Fibroblast of skin of left quadriceps (primary cell): ENCODE results near the gene MTHFD2L.
A peak's percentile ranks its signal among the peaks of the same experiment; 100 is the strongest.
"Not testable (repeated sequence)": the region's sequence is repeated elsewhere in the genome, so short reads cannot be mapped to it uniquely, and the experiment has no call there.

ENCODE experiments used
- DNase-seq, 2 experiments: peaks; one replicate each; pipeline ENCODE4 v3.0.0-alpha.2; 2013; ENCODE audit warnings: low read depth in 2 of 2

Gene MTHFD2L

GRCh38 chr4:74189331-74190043 lies 31.6 kb downstream of the MTHFD2L start:
- peak in 1 of 2 experiments; percentile 33 for DNase-seq

DNA sequence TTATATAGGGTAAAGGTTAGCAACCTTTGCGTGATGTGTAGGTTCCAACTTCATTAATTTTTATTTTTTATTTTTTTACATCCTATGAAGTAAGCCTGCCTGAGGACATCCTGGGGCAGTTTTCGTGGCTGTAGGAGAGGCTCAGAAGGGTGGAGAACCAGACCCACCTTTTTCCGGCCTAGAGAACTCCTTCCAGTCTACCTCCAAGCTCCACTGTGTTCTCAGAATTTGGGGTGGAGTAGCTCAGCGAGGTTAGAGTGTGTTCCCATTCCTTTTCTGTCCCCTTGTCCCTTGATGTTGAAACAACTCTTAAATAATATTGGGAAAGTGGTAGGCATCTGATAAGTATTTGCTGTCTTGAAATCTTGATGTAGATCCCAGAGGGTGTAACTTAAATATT lies 32.4 kb downstream of the MTHFD2L start:
- no peak for DNase-seq

DNA sequence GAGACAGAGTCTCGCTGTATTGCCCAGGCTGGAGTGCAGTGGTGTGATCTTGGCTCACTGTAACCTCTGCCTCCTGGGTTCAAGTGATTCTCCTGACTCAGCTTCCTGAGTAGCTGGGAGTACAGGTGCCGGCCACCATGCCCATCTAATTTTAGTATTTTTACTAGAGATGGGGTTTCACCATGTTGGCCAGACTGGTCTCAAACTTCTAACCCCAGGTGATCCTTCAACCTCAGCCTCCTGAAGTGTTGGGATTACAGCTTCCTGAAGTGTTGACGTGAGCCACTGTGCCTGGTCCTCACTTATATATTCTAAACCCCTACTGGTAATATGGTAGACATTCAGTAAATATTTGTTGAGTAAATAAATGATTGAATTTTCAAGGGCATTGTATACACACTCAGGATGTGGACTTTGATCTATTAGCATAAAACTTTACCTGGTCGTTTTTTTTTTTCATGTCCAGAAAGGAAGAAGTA lies 33.0 kb downstream of the MTHFD2L start:
- DNase-seq: no peak

DNA sequence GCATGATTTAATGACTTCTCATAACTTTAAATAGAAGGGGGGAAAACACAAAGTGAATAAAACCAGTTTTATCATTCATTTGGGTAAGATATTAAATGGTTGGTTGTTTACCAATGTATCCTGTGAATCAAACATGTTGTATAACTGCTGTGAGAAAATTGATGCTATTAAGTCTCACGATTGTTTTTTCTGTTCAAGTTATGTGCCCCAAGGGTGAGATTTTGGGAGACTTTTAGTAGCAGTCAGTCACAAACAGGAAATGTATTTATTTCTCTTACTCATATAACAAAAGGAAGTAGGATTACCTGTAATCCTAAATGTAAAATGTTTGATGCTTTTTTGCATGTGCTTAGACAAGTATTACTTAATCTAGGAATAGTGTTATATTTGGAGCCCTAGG lies 39.2 kb downstream of the MTHFD2L start:
- DNase-seq: no peak

DNA sequence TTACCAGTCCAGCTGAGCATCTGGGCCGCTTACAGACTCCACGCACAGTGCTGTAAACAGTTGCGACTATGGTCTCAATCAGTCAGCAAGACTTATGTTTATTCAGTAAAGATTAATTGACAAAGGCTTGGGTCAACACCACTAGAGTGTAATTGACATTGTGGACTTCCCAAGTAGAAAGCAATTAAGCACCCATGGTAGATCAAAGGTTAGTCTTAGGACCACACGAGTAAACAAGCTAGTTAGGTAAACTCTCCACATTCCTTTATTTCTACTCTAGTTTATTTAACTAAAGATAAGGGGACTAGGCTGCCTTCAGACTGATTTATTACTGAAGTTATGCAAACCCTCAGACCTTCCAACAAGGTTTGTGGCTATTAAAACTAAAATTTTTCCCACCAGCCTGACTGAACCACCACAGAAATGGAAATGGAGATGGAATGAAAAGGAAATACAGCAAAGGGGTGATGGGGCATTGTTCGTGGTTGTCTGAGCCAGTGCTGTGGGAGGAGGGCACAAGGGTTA lies 44.2 kb downstream of the MTHFD2L start:
- no peak for DNase-seq

GRCh38 chr4:74203467-74203866 lies 45.5 kb downstream of the MTHFD2L start:
- no peak for DNase-seq

- no peak for DNase-seq
Measured at GRCh38 chr4:74205046-74205445, 47.1 kb downstream of the MTHFD2L start.

DNA sequence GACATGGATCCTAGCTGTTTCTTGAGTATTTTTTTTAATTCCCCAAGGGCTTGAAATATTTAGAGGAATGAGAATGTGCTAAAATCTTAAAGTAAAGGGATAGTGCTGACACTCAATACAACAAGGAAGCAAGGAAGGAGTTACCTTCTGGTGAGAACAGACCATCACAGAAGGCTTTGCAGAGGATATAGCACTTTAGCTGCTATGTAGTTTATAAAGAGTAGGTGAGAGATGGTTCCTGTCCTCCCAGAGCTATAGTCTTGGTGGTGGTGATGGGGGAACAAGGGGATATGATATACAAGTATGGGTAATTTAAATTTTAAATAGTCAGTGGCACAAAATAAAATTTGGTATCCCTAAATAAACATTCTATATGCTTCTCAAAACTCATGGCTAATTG lies 47.6 kb downstream of the MTHFD2L start:
- DNase-seq: no peak

- no peak for DNase-seq
Measured at GRCh38 chr4:74206088-74206825, 48.3 kb downstream of the MTHFD2L start.

GRCh38 chr4:74214457-74215159 lies 56.7 kb downstream of the MTHFD2L start:
- DNase-seq: not testable (repeated sequence)

GRCh38 chr4:74215236-74215635 lies 57.3 kb downstream of the MTHFD2L start:
- not testable (repeated sequence) for DNase-seq

GRCh38 chr4:74217365-74217764 lies 59.4 kb downstream of the MTHFD2L start:
- DNase-seq: no peak

DNA sequence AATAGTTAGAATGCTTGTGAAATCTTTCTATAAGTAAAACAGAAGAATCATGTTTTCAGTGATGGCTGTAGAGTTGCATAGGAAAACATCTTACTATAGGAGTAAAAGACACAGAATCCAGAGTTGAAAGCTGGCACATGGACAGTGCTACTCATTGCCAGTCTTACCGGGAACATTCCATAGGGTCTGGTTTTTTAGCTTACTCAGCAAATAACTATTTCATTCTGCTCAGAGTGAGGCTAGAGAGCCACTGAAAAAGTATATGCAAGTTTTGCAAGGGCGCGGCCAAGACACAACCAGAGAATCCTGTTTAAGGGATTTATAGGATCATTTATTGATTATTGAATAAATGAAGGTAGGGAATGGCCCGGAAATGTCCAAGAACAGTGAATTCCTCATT lies 60.3 kb downstream of the MTHFD2L start:
- no peak for DNase-seq

- DNase-seq: no peak
Measured at GRCh38 chr4:74219240-74219639, 61.3 kb downstream of the MTHFD2L start.

DNA sequence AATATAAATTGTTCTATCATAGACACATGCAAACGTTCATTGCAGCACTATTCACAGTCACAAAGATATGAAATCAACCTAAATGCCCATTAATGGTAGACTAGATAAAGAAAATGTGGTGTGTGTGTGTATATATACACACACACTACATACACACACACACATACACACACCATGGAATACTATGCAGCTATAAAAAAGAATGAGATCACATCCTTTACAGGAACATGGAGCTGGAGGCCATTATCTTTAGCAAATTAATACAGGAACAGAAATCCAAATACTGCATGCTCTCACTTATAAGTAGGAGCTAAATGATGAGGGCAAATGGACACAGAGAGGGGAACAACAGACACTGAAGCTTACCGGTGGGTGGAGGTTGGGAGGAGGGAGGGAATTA lies 65.2 kb downstream of the MTHFD2L start:
- no peak for DNase-seq

GRCh38 chr4:74223801-74224200 lies 65.9 kb downstream of the MTHFD2L start:
- peak; percentile 52 to 56 for DNase-seq

- peak; percentile 32 to 49 for DNase-seq
Measured at GRCh38 chr4:74228691-74229640, 71.0 kb downstream of the MTHFD2L start.

- DNase-seq: peak; percentile 32 to 38
Measured at GRCh38 chr4:74230902-74231499, 73.1 kb downstream of the MTHFD2L start.

DNA sequence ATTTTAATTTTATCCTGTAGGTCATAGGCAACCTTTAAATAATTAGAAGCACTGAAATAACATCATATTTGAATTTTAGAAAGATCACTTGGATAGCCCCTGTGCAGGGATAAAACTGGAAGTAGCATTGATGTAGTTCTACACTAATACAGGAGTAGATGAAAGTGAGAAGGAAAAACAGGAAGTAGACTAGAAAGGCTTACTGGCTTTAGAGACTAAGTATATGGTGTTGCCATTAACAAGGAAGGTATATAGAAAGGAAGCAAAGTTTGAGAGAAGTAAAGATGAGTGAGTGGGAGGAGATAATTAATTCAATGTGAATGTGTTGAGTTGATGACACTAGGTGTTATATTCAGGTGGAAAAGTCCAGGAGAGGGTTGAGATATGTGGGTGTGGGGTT lies 77.2 kb downstream of the MTHFD2L start:
- DNase-seq: no peak

DNA sequence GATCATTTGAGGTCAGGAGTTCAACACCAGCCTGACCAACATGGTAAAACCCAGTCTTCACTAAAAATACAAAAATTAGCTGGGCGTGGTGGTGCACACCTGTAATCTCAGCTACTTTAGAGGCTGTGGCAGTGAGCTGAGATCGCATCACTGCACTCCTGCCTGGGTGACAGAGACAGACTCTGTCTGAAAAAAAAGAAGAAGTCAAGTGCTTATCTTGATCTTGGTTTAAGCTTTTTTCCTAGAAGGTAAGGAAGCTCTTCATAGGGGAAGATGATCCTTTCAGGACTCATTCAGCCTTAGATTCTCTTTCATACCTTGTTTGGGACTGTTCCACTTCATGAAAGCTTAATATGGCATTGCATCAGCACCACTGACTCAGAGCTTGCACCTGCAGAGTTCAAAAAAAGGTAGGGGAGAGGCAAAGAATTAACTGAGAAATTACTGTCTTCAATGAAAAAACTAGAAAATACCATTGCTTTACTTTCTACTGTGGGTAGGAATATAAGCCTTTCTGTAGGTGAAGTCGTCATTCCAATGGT lies 79.6 kb downstream of the MTHFD2L start:
- DNase-seq: no peak
